ENCODE results near the gene PDC. TPM values are rescaled to one million over a fixed set of nuclear protein-coding genes. Genes with fewer than 3 reads are reported as not detected.

PDC gene
- total and polyA plus RNA-seq, 9 of the 15 experiments (the other 6 are each of a cell fraction or from before 2014, with no cell fraction given) = not detected

DNA sequence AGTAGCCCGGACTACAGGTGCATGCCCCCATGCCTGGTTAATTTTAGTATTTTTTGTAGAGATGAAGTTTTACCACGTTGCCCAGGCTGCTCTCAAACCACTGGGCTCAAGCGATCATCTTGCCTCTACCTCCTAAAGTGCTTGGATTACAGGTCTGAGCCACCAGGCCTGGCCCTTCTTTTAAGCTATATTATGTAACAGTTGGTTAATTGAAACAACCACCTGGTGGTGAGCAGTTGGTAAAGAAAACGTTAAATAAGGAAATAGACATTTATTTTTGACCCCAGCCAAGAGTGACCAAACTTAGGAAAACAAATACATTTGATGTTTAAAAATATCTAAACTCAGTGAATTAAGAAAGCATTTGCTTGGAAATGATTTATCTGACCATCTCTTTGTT, 12.1 kb upstream of the PDC start:
- no peak for ATAC-seq
- no peak overlapping the region for H3K4me3 ChIP-seq
- no peaks in the 10 kb centered on the region for H3K36me3 ChIP-seq (ENCODE audit: control insufficient read depth, insufficient read depth, low read length)
- H3K9me1 ChIP-seq (ENCODE audit: control insufficient read depth, insufficient read depth, low read length) = no peaks in the 10 kb centered on the region
- H3K9ac ChIP-seq (ENCODE audit: insufficient read depth in 1 of 2, low read depth in 2 of 2, low read length in 2 of 2) = no peak overlapping the region
- no peak for DNase-seq (ENCODE audit: extremely low read depth in 1 of 4, low spot score in 3 of 4)
- no TSS peak for BruUV-seq (replicated peaks)
- intact Hi-C loops (cut with micrococcal nuclease) = no loop called here
- no peak overlapping the region for H2AFZ ChIP-seq (ENCODE audit: low read depth, low read length)
- no peaks in the 10 kb centered on the region for H3K4me1 ChIP-seq (replicated peaks in 1 of 2; ENCODE audit: control insufficient read depth in 2 of 2, insufficient read depth in 2 of 2, low read length in 2 of 2)
- FAIRE-seq = no peak
- in situ Hi-C loops (cut with MboI) = no loop called here
- no peaks in the 10 kb centered on the region for H4K20me1 ChIP-seq (replicated peaks; ENCODE audit: control insufficient read depth, insufficient read depth, low read length)
- no peak overlapping the region for H3K4me2 ChIP-seq (ENCODE audit: insufficient read depth, low read length)
- no peak overlapping the region for H3K27ac ChIP-seq (ENCODE audit: extremely low read depth, low read depth, low read length)
- H3K79me2 ChIP-seq (ENCODE audit: control insufficient read depth, insufficient read depth, low read length) = no peaks in the 10 kb centered on the region
- ChIA-PET POLR2A (no interaction called here), CTCF (ENCODE audit: low intra/inter-chr PET ratio) (no interaction called here)
- TF ChIP-seq RBFOX2 (IDR thresholded peaks at IDR 0.05; ENCODE audit: low read depth, low read length) (no peak), KLF16 (IDR thresholded peaks at IDR 0.05) (no peak), RFX7 (CRISPR knock-in tag; IDR thresholded peaks at IDR 0.05) (no peak), CAMTA2 (CRISPR knock-in tag; conservative IDR thresholded peaks at IDR 0.05) (no peak), YBX1 (IDR thresholded peaks at IDR 0.05) (no peak), HDAC3 (IDR thresholded peaks at IDR 0.05; ENCODE audit: borderline replicate concordance, partially characterized antibody) (no peak), HLTF (IDR thresholded peaks at IDR 0.05) (no peak), NR3C1 (CRISPR knock-in tag; IDR thresholded peaks at IDR 0.05) (no peak), CCAR2 (IDR thresholded peaks at IDR 0.05; ENCODE audit: low read depth, low read length) (no peak), ZNF384 (IDR thresholded peaks at IDR 0.05; ENCODE audit: low read depth, low read length) (no peak), RAD21 (CRISPR knock-in tag; conservative IDR thresholded peaks at IDR 0.05 in 1 of 2, IDR thresholded peaks at IDR 0.05 in 1 of 2) (no peak), ZNF707 (CRISPR knock-in tag; conservative IDR thresholded peaks at IDR 0.05) (no peak), CREM (IDR thresholded peaks at IDR 0.05; ENCODE audit: low read depth) (no peak)
- TF ChIP-seq, protein P1, sequence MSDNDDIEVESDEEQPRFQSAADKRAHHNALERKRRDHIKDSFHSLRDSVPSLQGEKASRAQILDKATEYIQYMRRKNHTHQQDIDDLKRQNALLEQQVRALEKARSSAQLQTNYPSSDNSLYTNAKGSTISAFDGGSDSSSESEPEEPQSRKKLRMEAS (CRISPR knock-in tag; IDR thresholded peaks at IDR 0.05) = no peak
- TF ChIP-seq, protein P2, sequence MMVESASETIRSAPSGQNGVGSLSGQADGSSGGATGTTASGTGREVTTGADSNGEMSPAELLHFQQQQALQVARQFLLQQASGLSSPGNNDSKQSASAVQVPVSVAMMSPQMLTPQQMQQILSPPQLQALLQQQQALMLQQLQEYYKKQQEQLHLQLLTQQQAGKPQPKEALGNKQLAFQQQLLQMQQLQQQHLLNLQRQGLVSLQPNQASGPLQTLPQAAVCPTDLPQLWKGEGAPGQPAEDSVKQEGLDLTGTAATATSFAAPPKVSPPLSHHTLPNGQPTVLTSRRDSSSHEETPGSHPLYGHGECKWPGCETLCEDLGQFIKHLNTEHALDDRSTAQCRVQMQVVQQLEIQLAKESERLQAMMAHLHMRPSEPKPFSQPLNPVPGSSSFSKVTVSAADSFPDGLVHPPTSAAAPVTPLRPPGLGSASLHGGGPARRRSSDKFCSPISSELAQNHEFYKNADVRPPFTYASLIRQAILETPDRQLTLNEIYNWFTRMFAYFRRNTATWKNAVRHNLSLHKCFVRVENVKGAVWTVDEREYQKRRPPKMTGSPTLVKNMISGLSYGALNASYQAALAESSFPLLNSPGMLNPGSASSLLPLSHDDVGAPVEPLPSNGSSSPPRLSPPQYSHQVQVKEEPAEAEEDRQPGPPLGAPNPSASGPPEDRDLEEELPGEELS (CRISPR knock-in tag; IDR thresholded peaks at IDR 0.05; ENCODE audit: borderline replicate concordance) = no peak
- TF ChIP-seq, protein P3, sequence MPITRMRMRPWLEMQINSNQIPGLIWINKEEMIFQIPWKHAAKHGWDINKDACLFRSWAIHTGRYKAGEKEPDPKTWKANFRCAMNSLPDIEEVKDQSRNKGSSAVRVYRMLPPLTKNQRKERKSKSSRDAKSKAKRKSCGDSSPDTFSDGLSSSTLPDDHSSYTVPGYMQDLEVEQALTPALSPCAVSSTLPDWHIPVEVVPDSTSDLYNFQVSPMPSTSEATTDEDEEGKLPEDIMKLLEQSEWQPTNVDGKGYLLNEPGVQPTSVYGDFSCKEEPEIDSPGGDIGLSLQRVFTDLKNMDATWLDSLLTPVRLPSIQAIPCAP (CRISPR knock-in tag; IDR thresholded peaks at IDR 0.05; ENCODE audit: borderline replicate concordance) = no peak
- 2% methylated on average over 4 of the region's 4 CpGs for WGBS (ENCODE audit: insufficient coverage, low coverage, missing lambda C conversion rate)
- H3K27me3 ChIP-seq (ENCODE audit: control insufficient read depth in 2 of 2, insufficient read depth in 2 of 2, low read length in 2 of 2) = no peaks in the 10 kb centered on the region
- no peaks in the 10 kb centered on the region for H3K9me3 ChIP-seq (replicated peaks; ENCODE audit: control insufficient read depth, insufficient read depth, low read depth, low read length)
